K562 treated with DMSO at 1 percent for 12 hours (cell line): ENCODE data around the gene SCUBE3. TPM values are rescaled to one million over a fixed set of nuclear protein-coding genes. Genes with fewer than 3 reads are reported as not detected.

Experiments
- total RNA-seq: library from RNA; unstranded; fragments of 300-600 nt; gene quantifications from 2 replicates; pipeline ENCODE4 v1.2.3, GENCODE V29; 2022; ENCODE audit not compliant: insufficient read depth

The SCUBE3 gene
- total RNA-seq: 0.15 TPM in 1 of 2 replicates, not detected in the other

GRCh38 chr6:35213824-35214756, at the start of gene SCUBE3:
Gene SCUBE3, plus strand, starts transcription at chr6:35213956. Its CDS starts 463 bp downstream, at chr6:35214419.

DNA sequence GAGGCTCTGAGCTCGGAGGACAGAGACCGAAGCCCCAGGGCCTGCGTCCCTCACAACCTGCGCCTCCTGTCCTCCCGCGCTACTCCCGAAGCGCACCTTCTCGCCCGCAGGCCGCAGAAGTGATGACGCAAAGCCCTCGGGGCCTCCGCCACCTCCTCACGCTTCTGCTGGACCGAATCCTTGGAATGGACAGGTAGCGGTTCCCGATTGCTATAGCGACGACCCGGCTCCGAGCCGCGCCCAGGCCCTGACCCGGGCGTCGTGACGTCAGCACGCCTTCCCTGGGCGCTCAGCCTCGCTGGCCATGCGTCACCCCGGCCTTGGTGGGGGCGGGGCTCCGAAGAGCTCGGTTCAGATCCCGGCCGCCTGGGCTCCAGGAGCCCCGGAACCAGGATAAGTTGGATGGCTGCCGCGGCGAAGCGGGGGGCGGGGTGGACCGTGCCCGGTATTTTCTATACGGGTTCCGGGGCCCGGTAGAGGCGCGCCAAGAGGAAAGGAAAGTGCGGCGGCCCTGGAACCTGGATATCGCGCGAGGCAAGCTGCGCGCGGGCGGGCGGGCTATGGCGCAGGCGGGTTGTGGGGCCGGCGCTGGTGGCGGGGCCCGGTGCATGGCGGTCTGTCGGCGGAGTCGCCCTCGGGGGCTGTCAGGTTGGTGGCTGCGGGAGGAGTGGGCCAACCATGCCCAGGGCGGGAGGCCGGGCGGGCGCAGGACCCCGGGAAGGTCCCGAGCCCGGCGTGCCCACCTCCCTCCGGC, 45.6 kb downstream of the SCUBE3 start, which contains the start of gene ZNF76:
Gene ZNF76, plus strand, starts transcription at position 542 of the 754 bp plus-strand sequence. CDS start 21,417 bp downstream, outside the sequence.

GRCh38 chr6:35297601-35298481, 84.1 kb downstream of the SCUBE3 start, which contains the start of gene DEF6:
Gene DEF6, plus strand, starts transcription at chr6:35297818. Its CDS starts 39 bp downstream, at chr6:35297857.

Other genes starting within 250 kb of the SCUBE3 start
- gene TCP11, start 72.6 kb upstream of the SCUBE3 start, total RNA-seq: not detected in 2 replicates
- gene ZNF76, start 45.8 kb downstream of the SCUBE3 start, total RNA-seq: 16.2 and 33.0 TPM in 2 replicates
- 31.5 and 35.8 TPM in 2 replicates for gene DEF6, start 83.9 kb downstream of the SCUBE3 start, total RNA-seq
- 34.1 and 62.5 TPM in 2 replicates for gene PPARD, start 128.6 kb downstream of the SCUBE3 start, total RNA-seq
- gene FANCE, start 238.4 kb downstream of the SCUBE3 start, total RNA-seq: 14.1 and 14.7 TPM in 2 replicates